GM12873 (cell line): ENCODE measurements around the gene SLC38A10.

ENCODE experiments used
- TF ChIP-seq, protein P1 (sequence below): IDR thresholded peaks from 2 replicates; pipeline ENCODE4 v1.5.1; 2012; ENCODE audit warnings: low read depth, mild to moderate bottlenecking, moderate library complexity, low read length, control low read depth; ENCODE audit not compliant: insufficient read depth; ENCODE audit errors: missing control alignments

Gene SLC38A10

DNA sequence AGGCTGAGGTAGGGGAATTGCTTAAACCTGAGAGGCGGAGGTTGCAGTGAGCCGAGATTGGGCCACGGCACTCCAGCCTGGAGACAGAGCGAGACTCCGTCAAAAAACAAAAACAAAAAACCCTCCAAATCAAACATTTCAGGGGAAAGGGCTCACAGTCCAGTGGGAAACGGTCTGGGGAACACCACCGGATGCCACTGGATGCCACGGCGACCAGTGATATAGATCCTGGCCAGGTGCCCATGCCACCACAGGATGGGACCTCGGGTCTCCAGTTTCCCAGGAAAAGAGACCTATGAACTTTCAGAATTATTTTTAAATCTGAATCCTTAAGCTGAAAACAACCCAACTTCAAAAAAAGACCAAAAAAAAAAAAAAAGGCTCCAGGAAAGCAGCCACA is 84.6 kb downstream of the SLC38A10 start:
- TF ChIP-seq, protein P1, sequence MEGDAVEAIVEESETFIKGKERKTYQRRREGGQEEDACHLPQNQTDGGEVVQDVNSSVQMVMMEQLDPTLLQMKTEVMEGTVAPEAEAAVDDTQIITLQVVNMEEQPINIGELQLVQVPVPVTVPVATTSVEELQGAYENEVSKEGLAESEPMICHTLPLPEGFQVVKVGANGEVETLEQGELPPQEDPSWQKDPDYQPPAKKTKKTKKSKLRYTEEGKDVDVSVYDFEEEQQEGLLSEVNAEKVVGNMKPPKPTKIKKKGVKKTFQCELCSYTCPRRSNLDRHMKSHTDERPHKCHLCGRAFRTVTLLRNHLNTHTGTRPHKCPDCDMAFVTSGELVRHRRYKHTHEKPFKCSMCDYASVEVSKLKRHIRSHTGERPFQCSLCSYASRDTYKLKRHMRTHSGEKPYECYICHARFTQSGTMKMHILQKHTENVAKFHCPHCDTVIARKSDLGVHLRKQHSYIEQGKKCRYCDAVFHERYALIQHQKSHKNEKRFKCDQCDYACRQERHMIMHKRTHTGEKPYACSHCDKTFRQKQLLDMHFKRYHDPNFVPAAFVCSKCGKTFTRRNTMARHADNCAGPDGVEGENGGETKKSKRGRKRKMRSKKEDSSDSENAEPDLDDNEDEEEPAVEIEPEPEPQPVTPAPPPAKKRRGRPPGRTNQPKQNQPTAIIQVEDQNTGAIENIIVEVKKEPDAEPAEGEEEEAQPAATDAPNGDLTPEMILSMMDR: no peak

GRCh38 chr17:81209141-81209540 is 86.0 kb downstream of the SLC38A10 start:
- TF ChIP-seq, protein P1: no peak

GRCh38 chr17:81208651-81209050 is 86.5 kb downstream of the SLC38A10 start:
- TF ChIP-seq, protein P1: no peak

DNA sequence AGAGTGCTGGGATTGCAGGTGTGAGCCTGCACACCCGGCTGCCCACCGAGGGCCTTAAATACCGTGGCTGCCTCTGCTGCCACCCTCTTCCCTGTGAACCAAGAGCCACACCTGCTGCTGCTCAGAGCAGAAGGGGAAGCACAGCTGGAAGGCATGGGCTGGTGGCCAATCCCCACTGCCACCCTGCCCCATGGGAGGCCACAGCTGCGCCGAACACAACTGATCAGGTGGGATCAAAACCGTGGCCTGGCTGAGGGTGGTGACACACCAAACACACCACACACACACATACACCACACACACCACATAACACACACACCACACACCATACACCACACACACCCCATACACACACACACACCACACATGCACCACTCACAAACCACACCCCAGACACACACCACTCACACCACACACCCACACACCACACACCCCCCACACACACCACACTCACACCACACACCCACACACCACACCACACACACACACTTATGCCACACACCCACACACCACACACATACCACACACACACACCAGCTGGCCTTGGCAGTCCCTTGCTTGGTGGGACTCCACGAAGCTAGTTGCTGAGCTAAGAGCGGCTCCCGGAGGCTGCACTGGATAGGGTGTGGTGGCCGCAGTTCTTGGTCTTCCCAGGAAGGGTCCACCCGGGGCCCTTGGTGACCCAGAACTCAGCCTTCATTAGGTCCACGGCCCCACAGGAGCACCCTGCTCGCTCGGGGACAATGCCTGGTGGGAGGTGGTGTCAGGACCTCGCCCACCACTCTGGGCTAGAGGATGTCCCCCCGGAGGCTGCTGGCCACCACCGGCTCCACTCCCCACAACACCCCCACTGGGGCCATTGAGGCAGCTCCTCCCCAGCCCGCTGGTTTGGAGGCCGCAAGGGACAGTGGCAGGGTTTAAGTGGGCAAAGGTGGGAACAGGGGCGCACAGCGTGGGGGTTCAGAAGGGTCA is 87.2 kb downstream of the SLC38A10 start:
- TF ChIP-seq, protein P1: no peak

DNA sequence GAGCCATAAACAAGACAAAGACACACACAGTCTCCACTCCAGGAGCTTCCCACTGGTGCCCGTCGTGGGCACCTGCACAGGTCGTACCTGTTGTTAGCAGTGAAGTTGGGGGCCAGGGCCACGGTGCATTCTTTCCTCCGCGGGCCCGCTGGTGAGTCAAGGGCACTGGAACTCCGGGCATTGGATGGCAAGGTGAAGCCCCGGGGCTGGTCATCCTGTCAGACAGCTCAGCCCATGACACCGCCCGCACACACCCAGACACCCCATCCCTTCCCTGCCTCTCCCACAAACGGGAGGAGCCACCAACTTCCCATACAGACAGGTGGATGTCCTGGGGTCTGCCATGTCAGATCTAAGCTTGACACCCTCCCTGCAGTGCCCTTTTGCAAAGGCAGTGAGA is 88.5 kb downstream of the SLC38A10 start:
- TF ChIP-seq, protein P1: no peak

DNA sequence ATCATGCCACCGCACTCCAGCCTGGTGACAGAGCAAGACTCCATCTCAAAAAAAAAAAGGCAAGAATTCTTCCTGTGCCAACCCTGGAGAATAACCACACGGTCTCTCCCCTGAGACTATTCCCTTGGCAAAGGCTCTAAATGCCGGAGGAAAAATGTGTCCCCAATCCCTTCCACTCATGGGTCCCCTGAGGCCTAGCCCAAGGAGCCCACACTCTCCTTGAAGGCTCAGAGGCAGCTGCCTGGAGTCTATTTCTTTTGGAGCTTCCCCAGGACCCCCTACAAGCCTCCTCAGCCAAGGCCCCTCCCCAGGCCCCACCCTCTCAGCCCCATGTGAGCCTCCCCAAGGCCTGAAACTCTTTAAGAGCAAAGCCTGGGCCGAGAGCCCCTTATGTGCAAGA is 88.9 kb downstream of the SLC38A10 start:
- TF ChIP-seq, protein P1: no peak

GRCh38 chr17:81204578-81204977 is 90.5 kb downstream of the SLC38A10 start:
- TF ChIP-seq, protein P1: no peak
